ENCODE results near the gene CERT1.

DNA sequence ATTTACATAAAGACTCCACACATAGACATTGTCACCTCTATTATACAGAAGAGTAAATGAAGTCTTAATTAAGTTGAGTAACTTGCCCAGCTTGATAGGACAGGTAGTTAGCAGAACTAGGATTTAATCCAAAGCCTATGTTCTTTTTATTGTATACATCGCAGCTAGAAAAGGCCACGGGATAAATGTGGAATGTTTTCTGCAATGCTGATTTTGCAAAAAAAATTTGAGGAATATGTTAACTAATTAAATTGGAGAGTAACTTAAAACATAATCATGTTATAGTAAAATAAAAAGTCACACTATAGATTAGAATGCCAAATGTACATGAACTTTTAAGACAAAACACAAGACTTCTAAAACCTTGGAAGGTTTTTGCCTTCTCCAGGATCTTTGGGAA, 41.3 kb upstream of the CERT1 start:
- TF ChIP-seq, protein P1, sequence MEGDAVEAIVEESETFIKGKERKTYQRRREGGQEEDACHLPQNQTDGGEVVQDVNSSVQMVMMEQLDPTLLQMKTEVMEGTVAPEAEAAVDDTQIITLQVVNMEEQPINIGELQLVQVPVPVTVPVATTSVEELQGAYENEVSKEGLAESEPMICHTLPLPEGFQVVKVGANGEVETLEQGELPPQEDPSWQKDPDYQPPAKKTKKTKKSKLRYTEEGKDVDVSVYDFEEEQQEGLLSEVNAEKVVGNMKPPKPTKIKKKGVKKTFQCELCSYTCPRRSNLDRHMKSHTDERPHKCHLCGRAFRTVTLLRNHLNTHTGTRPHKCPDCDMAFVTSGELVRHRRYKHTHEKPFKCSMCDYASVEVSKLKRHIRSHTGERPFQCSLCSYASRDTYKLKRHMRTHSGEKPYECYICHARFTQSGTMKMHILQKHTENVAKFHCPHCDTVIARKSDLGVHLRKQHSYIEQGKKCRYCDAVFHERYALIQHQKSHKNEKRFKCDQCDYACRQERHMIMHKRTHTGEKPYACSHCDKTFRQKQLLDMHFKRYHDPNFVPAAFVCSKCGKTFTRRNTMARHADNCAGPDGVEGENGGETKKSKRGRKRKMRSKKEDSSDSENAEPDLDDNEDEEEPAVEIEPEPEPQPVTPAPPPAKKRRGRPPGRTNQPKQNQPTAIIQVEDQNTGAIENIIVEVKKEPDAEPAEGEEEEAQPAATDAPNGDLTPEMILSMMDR (IDR thresholded peaks at IDR 0.05) = no peak
- no peak for TF ChIP-seq POLR2A (IDR thresholded peaks at IDR 0.05)
- TF ChIP-seq EP300 (IDR thresholded peaks at IDR 0.05) = no peak
